HepG2 (cell line): Measurements from ENCODE around the gene STOML2. TPM values are rescaled to one million over a fixed set of nuclear protein-coding genes. Genes with fewer than 3 reads are reported as not detected.
A peak's percentile ranks its signal among the peaks of the same experiment; 100 is the strongest.

Experiments
- ARID2 ChIP-seq: sonication (generic); formaldehyde crosslinking; IDR thresholded peaks from 2 replicates; pipeline ENCODE4 v1.8.1; 2022; ENCODE audit warnings: mild to moderate bottlenecking, missing genetic modification reagents, borderline replicate concordance
- E2F2 ChIP-seq: sonication (generic); formaldehyde crosslinking; IDR thresholded peaks from 2 replicates; pipeline ENCODE4 v1.4.0; 2020; ENCODE audit warnings: missing genetic modification reagents, borderline replicate concordance
- FOXJ3 ChIP-seq: sonication (generic); formaldehyde crosslinking; IDR thresholded peaks from 2 replicates; pipeline ENCODE4 v1.4.0; 2020; ENCODE audit warnings: missing genetic modification reagents, mild to moderate bottlenecking, borderline replicate concordance
- GABPB1 ChIP-seq: IDR thresholded peaks from 2 replicates; pipeline ENCODE4 v1.6.1; 2016; ENCODE audit warnings: mild to moderate bottlenecking, missing genetic modification reagents, moderate library complexity, missing compliant biosample characterization
- MTERF4 ChIP-seq: sonication (generic); formaldehyde crosslinking; IDR thresholded peaks from 2 replicates; pipeline ENCODE4 v1.8.0; 2023; ENCODE audit warnings: mild to moderate bottlenecking, missing genetic modification reagents
- NR2F2 ChIP-seq: IDR thresholded peaks from 2 replicates; pipeline ENCODE4 v1.6.1; 2012; ENCODE audit warnings: low read depth, inconsistent platforms, borderline replicate concordance
- PLRG1 ChIP-seq: fragments of 450-650 bp; conservative IDR thresholded peaks from 2 replicates; pipeline ENCODE4 v1.6.1; 2016
- RCOR2 ChIP-seq: IDR thresholded peaks from 2 replicates; pipeline ENCODE4 v1.6.1; 2016; ENCODE audit warnings: missing biosample characterization, missing genetic modification reagents
- RXRA ChIP-seq: sonication (generic); formaldehyde crosslinking; IDR thresholded peaks from 2 replicates; pipeline ENCODE4 v1.5.1; 2020; ENCODE audit warnings: missing genetic modification reagents
- SAFB2 ChIP-seq: sonication (generic); formaldehyde crosslinking; IDR thresholded peaks from 2 replicates; pipeline ENCODE4 v1.5.1; 2020; ENCODE audit warnings: missing genetic modification reagents, low read depth, mild to moderate bottlenecking, borderline replicate concordance
- SETDB1 ChIP-seq: sonication (generic); formaldehyde crosslinking; IDR thresholded peaks from 2 replicates; pipeline ENCODE4 v1.5.1; 2020; ENCODE audit warnings: missing genetic modification reagents, mild to moderate bottlenecking, borderline replicate concordance
- SIN3A ChIP-seq: IDR thresholded peaks from 2 replicates; pipeline ENCODE4 v1.6.1; 2011; ENCODE audit warnings: low read depth, mild to moderate bottlenecking, control low read depth, low read length, borderline replicate concordance
- TEF ChIP-seq: sonication (generic); formaldehyde crosslinking; IDR thresholded peaks from 2 replicates; pipeline ENCODE4 v1.5.0; 2020; ENCODE audit warnings: missing genetic modification reagents
- TP53 ChIP-seq: sonication (generic); formaldehyde crosslinking; conservative IDR thresholded peaks from 2 replicates; pipeline ENCODE4 v1.4.0; 2020; ENCODE audit warnings: missing genetic modification reagents
- ZGPAT ChIP-seq: IDR thresholded peaks from 2 replicates; pipeline ENCODE4 v1.6.1; 2016; ENCODE audit warnings: mild to moderate bottlenecking
- ZHX1 ChIP-seq: sonication (generic); formaldehyde crosslinking; IDR thresholded peaks from 2 replicates; pipeline ENCODE4 v1.8.1; 2022; ENCODE audit warnings: low read depth, mild to moderate bottlenecking, missing genetic modification reagents
- ZNF275 ChIP-seq: sonication (generic); formaldehyde crosslinking; IDR thresholded peaks from 2 replicates; pipeline ENCODE4 v1.8.0; 2022; ENCODE audit warnings: missing genetic modification reagents, mild to moderate bottlenecking, inconsistent platforms, borderline replicate concordance
- ZNF761 ChIP-seq: sonication (generic); formaldehyde crosslinking; conservative IDR thresholded peaks from 2 replicates; pipeline ENCODE4 v1.4.0; 2020; ENCODE audit warnings: mild to moderate bottlenecking, missing genetic modification reagents
- polyA plus RNA-seq, 8 experiments: library from polyadenylated mRNA; depleted of rRNA in 3 of 8; stranded (reverse) in 7 of 8; unstranded in 1 of 8; fragments of >200 nt; fragmentation: Illumina TruSeq in 4 of 8; extraction: Trizol in 4 of 8; gene quantifications; 2 replicates each; pipeline versions ENCODE4 v1.2.1 to v1.2.3, GENCODE V29; 2011 to 2016; ENCODE audit warnings: low read depth in 4 of 8, missing spikeins in 1 of 8, mixed read lengths in 1 of 8; ENCODE audit not compliant: insufficient read depth in 1 of 8
- total RNA-seq, 5 experiments: library from RNA; depleted of rRNA; stranded (reverse); fragments of >200 nt; fragmentation: Illumina TruSeq; extraction: Trizol; gene quantifications; 2 replicates each; pipeline ENCODE4 v1.2.3, GENCODE V29; 2016; ENCODE audit warnings: low read depth in 1 of 5

Gene STOML2
- total and polyA plus RNA-seq, 2 of the 13 experiments (the other 11 are each of a cell fraction or from before 2014, with no cell fraction given): 245 to 250 TPM

- TF ChIP-seq E2F2 (CRISPR knock-in tag) (no peak), ARID2 (peak; percentile 83; the same call in 1 of the 2 replicates), ZNF275 (CRISPR knock-in tag) (no peak; the same call in 1 of the 2 replicates), SIN3A (peak; percentile 81; the same call in 1 of the 2 replicates), SETDB1 (CRISPR knock-in tag) (no peak), GABPB1 (peak; percentile 97), TP53 (CRISPR knock-in tag) (no peak), PLRG1 (no peak), SAFB2 (CRISPR knock-in tag) (no peak; the same call in 1 of the 2 replicates), RCOR2 (no peak), RXRA (CRISPR knock-in tag) (peak; percentile 89), ZNF761 (CRISPR knock-in tag) (peak; percentile 76; the same call in 1 of the 2 replicates), FOXJ3 (0 out of 2 replicates have a peak, but pooled peaks have one; percentile 38), ZGPAT (peak; percentile 97), TEF (0 out of 2 replicates have a peak, but pooled peaks have one; percentile 24), ZHX1 (peak; percentile 64; the same call in 1 of the 2 replicates), MTERF4 (CRISPR knock-in tag) (no peak), NR2F2 (no peak; the same call in 1 of the 2 replicates)
Observed at GRCh38 chr9:35096035-35096849, 6.7 kb downstream of the STOML2 start, which contains the start of gene PIGO (continued).
